WTC11 (cell line): Measurements from ENCODE around the gene ELAVL1. TPM values are rescaled to one million over a fixed set of nuclear protein-coding genes. Genes with fewer than 3 reads are reported as not detected.
A peak's percentile ranks its signal among the peaks of the same experiment; 100 is the strongest.

Experiments used
- ATAC-seq: fragments of 200-7000 bp; cut with Tn5 transposase; 2 replicates; pipeline ENCODE4 v1.10.0; 2021; ENCODE audit warnings: mild to moderate bottlenecking, moderate library complexity
- Bru-seq: library from RNA; stranded (reverse); fragments of 400-500 nt; gene quantifications from one replicate; lab custom pipeline; 2021; lab: Mats Ljungman, UMichigan
- CTCF ChIA-PET: fragments of 300-600 bp; sonication (Branson Sonifier 250); formaldehyde crosslinking; loops from one replicate; lab custom pipeline; 2021; ENCODE audit warnings: antibody characterized with exemption; lab: Charles Lee
- POLR2A ChIA-PET: fragments of 350-600 bp; sonication (Branson Sonifier 250); formaldehyde crosslinking; loops from one replicate; lab custom pipeline; 2021; ENCODE audit warnings: antibody characterized with exemption; lab: Charles Lee
- DNase-seq: peaks from one replicate; pipeline ENCODE4 v3.0.0; 2021; ENCODE audit warnings: low spot score
- H3K27ac Mint-ChIP-seq: 2 replicates; pipeline ENCODE4 v1.8.0; 2021; ENCODE audit warnings: mixed read lengths
- H3K27me3 Mint-ChIP-seq: 2 replicates; pipeline ENCODE4 v1.8.0; 2021; ENCODE audit warnings: low read depth, mild to moderate bottlenecking, moderate library complexity, mixed read lengths
- H3K36me3 Mint-ChIP-seq: 2 replicates; pipeline ENCODE4 v1.8.0; 2021; ENCODE audit warnings: mixed read lengths
- H3K4me1 Mint-ChIP-seq: 2 replicates; pipeline ENCODE4 v1.8.0; 2022; ENCODE audit warnings: mixed read lengths
- H3K4me3 Mint-ChIP-seq: 2 replicates; pipeline ENCODE4 v1.8.0; 2021; ENCODE audit warnings: mild to moderate bottlenecking, moderate library complexity, mixed read lengths
- H3K9me3 Mint-ChIP-seq: 2 replicates; pipeline ENCODE4 v1.8.0; 2021; ENCODE audit warnings: mixed read lengths
- CBFB ChIP-seq: sonication (generic); formaldehyde crosslinking; IDR thresholded peaks from 2 replicates; pipeline ENCODE4 v1.8.1; 2022; ENCODE audit warnings: mild to moderate bottlenecking, low read depth, missing genetic modification reagents
- ETV6 ChIP-seq: sonication (generic); formaldehyde crosslinking; IDR thresholded peaks from 2 replicates; pipeline ENCODE4 v1.8.1; 2022; ENCODE audit warnings: mild to moderate bottlenecking, missing genetic modification reagents
- FOXP1 ChIP-seq: sonication (generic); formaldehyde crosslinking; IDR thresholded peaks from 2 replicates; pipeline ENCODE4 v1.8.0; 2022; ENCODE audit warnings: missing genetic modification reagents, mild to moderate bottlenecking, moderate library complexity, borderline replicate concordance
- GABPB1 ChIP-seq: sonication (generic); formaldehyde crosslinking; IDR thresholded peaks from 2 replicates; pipeline ENCODE4 v1.8.1; 2023; ENCODE audit warnings: mild to moderate bottlenecking, missing genetic modification reagents
- GTF2I ChIP-seq: fragments of 250-450 bp; sonication (Bioruptor Pico); conservative IDR thresholded peaks from 2 replicates; pipeline ENCODE4 v1.4.0; 2021; ENCODE audit warnings: mild to moderate bottlenecking
- KAT7 ChIP-seq: sonication (generic); formaldehyde crosslinking; IDR thresholded peaks from 2 replicates; pipeline ENCODE4 v1.8.1; 2023; ENCODE audit warnings: missing genetic modification reagents, mild to moderate bottlenecking, borderline replicate concordance
- NFYB ChIP-seq: sonication (generic); formaldehyde crosslinking; conservative IDR thresholded peaks from 2 replicates; pipeline ENCODE4 v1.8.0; 2022; ENCODE audit warnings: low read depth, missing genetic modification reagents
- PRRX2 ChIP-seq: fragments of 250-450 bp; sonication (Bioruptor Pico); IDR thresholded peaks from 2 replicates; pipeline ENCODE4 v1.8.0; 2021; ENCODE audit warnings: mild to moderate bottlenecking
- RORB ChIP-seq: fragments of 250-450 bp; sonication (Bioruptor Pico); IDR thresholded peaks from 2 replicates; pipeline ENCODE4 v1.9.0; 2021; ENCODE audit warnings: mild to moderate bottlenecking
- TEAD1 ChIP-seq: sonication (generic); formaldehyde crosslinking; IDR thresholded peaks from 2 replicates; pipeline ENCODE4 v1.8.0; 2022; ENCODE audit warnings: mild to moderate bottlenecking, missing genetic modification reagents
- TP53 ChIP-seq: sonication (generic); formaldehyde crosslinking; IDR thresholded peaks from 2 replicates; pipeline ENCODE4 v1.8.1; 2023; ENCODE audit warnings: mild to moderate bottlenecking, missing genetic modification reagents
- long read RNA-seq, 3 experiments: library from RNA in 1 of 3; library from capped mRNA in 1 of 3; library from polyadenylated mRNA in 1 of 3; unstranded in 2 of 3; stranded (forward) in 1 of 3; transcript quantifications; one replicate each; pipeline ENCODE4 v2.0.0, GENCODE V29; 2021
- total RNA-seq: library from RNA; stranded (reverse); gene quantifications from 3 replicates; pipeline ENCODE4 v1.2.3, GENCODE V29; 2021
- TF ChIP-seq, protein P1 (sequence below): sonication (generic); formaldehyde crosslinking; IDR thresholded peaks from 2 replicates; pipeline ENCODE4 v1.8.0; 2023; ENCODE audit warnings: mild to moderate bottlenecking, missing genetic modification reagents
- TF ChIP-seq, protein P2 (sequence below): sonication (generic); formaldehyde crosslinking; IDR thresholded peaks from 2 replicates; pipeline ENCODE4 v1.8.0; 2023; ENCODE audit warnings: missing genetic modification reagents
- TF ChIP-seq, protein P3 (sequence below): sonication (generic); formaldehyde crosslinking; IDR thresholded peaks from 2 replicates; pipeline ENCODE4 v1.8.1; 2023; ENCODE audit warnings: mild to moderate bottlenecking, moderate library complexity, missing genetic modification reagents
- TF ChIP-seq, protein P4 (sequence below): sonication (generic); formaldehyde crosslinking; IDR thresholded peaks from 2 replicates; pipeline ENCODE4 v1.8.1; 2022; ENCODE audit warnings: mild to moderate bottlenecking, moderate library complexity, missing genetic modification reagents
- TF ChIP-seq, protein P5 (sequence below): sonication (generic); formaldehyde crosslinking; IDR thresholded peaks from 2 replicates; pipeline ENCODE4 v1.8.1; 2022; ENCODE audit warnings: low read depth, missing genetic modification reagents, borderline replicate concordance

Gene ELAVL1
- total RNA-seq (144 to 160 TPM (median 149 TPM) in 3 replicates), Bru-seq, nascent RNA (percentile 81 among the genes with signal in this experiment)
- long read RNA-seq, experiment 1, full-length matches to known transcripts, result 1,002 of 1,058 reads
- long read RNA-seq, experiment 1, partial matches to known transcripts, result 20 of 1,058 reads
- long read RNA-seq, experiment 1, other reads (novel, unspliced or antisense), result 36 of 1,058 reads
- long read RNA-seq, experiment 2, full-length matches to known transcripts, result 140 of 213 reads
- long read RNA-seq, experiment 2, partial matches to known transcripts, result 23 of 213 reads
- long read RNA-seq, experiment 2, other reads (novel, unspliced or antisense), result 50 of 213 reads
- long read RNA-seq, experiment 3, partial matches to known transcripts, result 2 of 3 reads
- long read RNA-seq, experiment 3, other reads (novel, unspliced or antisense), result 1 of 3 reads

DNA sequence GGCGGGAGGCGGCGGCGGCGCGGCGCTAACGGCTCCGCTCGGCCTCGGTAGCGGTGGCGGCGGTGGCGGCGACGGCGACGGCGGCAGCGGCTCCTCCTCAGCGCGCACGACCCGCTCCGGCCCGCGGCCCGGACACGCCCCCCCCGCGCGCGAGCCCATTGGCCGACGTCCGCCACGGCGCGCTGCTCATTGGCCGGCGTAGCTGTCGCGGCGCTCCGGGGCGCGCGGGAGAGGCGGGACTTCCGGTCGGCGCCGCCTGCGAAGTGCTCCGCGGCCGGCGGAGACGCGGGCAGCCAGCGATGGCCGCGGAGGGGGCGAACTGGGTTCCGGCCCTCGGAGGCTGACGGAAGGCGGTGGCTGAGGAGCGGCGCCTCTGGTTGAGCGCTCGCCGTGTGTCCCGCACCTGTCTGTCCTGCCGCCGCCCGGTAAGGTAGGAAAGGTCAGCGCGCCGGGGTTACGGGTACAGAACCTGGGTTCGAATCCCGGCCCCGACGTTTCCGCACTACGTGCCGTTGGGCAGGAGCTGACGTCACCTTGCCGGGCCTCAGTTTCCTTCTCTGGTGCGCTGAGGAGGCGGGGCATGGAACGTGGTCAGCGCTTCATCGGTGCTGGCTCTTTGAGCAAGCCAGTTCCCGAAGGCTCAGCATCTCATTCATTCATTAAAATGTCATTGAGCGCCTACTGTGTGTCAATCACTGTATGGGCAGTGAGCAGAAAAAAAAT is at the start of gene ELAVL1:
Gene ELAVL1, minus strand, starts transcription at position 108 of the 723 bp plus-strand sequence. CDS start 13,826 bp downstream, outside the sequence.
- DNase-seq, result peak; percentile 90
- Mint-ChIP-seq H3K9me3 (no peaks in the 10 kb centered on the region), H3K27me3 (no peaks in the 10 kb centered on the region), H3K4me1 (peaks cover 31% of the 10 kb centered on the region), H3K27ac (peak within 1 kb of the TSS; percentile 97), H3K4me3 (peak within 1 kb of the TSS; percentile 98), H3K36me3 (peaks cover 20% of the 10 kb centered on the region)
- TF ChIP-seq, protein P1, sequence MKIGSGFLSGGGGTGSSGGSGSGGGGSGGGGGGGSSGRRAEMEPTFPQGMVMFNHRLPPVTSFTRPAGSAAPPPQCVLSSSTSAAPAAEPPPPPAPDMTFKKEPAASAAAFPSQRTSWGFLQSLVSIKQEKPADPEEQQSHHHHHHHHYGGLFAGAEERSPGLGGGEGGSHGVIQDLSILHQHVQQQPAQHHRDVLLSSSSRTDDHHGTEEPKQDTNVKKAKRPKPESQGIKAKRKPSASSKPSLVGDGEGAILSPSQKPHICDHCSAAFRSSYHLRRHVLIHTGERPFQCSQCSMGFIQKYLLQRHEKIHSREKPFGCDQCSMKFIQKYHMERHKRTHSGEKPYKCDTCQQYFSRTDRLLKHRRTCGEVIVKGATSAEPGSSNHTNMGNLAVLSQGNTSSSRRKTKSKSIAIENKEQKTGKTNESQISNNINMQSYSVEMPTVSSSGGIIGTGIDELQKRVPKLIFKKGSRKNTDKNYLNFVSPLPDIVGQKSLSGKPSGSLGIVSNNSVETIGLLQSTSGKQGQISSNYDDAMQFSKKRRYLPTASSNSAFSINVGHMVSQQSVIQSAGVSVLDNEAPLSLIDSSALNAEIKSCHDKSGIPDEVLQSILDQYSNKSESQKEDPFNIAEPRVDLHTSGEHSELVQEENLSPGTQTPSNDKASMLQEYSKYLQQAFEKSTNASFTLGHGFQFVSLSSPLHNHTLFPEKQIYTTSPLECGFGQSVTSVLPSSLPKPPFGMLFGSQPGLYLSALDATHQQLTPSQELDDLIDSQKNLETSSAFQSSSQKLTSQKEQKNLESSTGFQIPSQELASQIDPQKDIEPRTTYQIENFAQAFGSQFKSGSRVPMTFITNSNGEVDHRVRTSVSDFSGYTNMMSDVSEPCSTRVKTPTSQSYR (CRISPR knock-in tag), result no peak
- TF ChIP-seq RORB (no peak), GABPB1 (CRISPR knock-in tag) (peak; percentile 85; the same call in 1 of the 2 replicates), TP53 (CRISPR knock-in tag) (no peak), PRRX2 (CRISPR knock-in tag) (0 out of 2 replicates have a peak, but pooled peaks have one; percentile 25), KAT7 (CRISPR knock-in tag) (peak; percentile 58; the same call in 1 of the 2 replicates), CBFB (CRISPR knock-in tag) (0 out of 2 replicates have a peak, but pooled peaks have one; percentile 65), TEAD1 (CRISPR knock-in tag) (peak; percentile 52; the same call in 1 of the 2 replicates), GTF2I (peak; percentile 55; the same call in 1 of the 2 replicates), ETV6 (0 out of 2 replicates have a peak, but pooled peaks have one; percentile 45), FOXP1 (CRISPR knock-in tag) (peak; percentile 59; the same call in 1 of the 2 replicates), NFYB (CRISPR knock-in tag) (peak; percentile 96)
- TF ChIP-seq, protein P2, sequence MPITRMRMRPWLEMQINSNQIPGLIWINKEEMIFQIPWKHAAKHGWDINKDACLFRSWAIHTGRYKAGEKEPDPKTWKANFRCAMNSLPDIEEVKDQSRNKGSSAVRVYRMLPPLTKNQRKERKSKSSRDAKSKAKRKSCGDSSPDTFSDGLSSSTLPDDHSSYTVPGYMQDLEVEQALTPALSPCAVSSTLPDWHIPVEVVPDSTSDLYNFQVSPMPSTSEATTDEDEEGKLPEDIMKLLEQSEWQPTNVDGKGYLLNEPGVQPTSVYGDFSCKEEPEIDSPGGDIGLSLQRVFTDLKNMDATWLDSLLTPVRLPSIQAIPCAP (CRISPR knock-in tag), result no peak
- TF ChIP-seq, protein P3, sequence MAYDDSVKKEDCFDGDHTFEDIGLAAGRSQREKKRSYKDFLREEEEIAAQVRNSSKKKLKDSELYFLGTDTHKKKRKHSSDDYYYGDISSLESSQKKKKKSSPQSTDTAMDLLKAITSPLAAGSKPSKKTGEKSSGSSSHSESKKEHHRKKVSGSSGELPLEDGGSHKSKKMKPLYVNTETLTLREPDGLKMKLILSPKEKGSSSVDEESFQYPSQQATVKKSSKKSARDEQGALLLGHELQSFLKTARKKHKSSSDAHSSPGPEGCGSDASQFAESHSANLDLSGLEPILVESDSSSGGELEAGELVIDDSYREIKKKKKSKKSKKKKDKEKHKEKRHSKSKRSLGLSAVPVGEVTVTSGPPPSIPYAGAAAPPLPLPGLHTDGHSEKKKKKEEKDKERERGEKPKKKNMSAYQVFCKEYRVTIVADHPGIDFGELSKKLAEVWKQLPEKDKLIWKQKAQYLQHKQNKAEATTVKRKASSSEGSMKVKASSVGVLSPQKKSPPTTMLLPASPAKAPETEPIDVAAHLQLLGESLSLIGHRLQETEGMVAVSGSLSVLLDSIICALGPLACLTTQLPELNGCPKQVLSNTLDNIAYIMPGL (CRISPR knock-in tag), result peak; percentile 89
- TF ChIP-seq, protein P4, sequence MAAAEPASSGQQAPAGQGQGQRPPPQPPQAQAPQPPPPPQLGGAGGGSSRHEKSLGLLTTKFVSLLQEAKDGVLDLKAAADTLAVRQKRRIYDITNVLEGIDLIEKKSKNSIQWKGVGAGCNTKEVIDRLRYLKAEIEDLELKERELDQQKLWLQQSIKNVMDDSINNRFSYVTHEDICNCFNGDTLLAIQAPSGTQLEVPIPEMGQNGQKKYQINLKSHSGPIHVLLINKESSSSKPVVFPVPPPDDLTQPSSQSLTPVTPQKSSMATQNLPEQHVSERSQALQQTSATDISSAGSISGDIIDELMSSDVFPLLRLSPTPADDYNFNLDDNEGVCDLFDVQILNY (CRISPR knock-in tag), result peak; percentile 59; the same call in 1 of the 2 replicates
- TF ChIP-seq, protein P5, sequence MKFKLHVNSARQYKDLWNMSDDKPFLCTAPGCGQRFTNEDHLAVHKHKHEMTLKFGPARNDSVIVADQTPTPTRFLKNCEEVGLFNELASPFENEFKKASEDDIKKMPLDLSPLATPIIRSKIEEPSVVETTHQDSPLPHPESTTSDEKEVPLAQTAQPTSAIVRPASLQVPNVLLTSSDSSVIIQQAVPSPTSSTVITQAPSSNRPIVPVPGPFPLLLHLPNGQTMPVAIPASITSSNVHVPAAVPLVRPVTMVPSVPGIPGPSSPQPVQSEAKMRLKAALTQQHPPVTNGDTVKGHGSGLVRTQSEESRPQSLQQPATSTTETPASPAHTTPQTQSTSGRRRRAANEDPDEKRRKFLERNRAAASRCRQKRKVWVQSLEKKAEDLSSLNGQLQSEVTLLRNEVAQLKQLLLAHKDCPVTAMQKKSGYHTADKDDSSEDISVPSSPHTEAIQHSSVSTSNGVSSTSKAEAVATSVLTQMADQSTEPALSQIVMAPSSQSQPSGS (CRISPR knock-in tag), result no peak
- ChIA-PET POLR2A (interaction anchor here (0.5 to 1.5 kb wide), 5 partner anchors 23 to 62 kb away, joined by 3 to 7 read pairs (median 4); partner anchors contain the start of gene TIMM44), CTCF (interaction anchor here (0.6 to 1.9 kb wide), 8 partner anchors 11 to 153 kb away, joined by 3 to 10 read pairs (median 3); partner anchors contain the start of gene TIMM44)
- peak; percentile 72 for ATAC-seq
